Kidney epithelial cell (primary cell): ENCODE measurements around the gene GALNT4. TPM values are rescaled to one million over a fixed set of nuclear protein-coding genes. Genes with fewer than 3 reads are reported as not detected.

Experiments
- DNase-seq: peaks from one replicate; pipeline ENCODE4 v3.0.0-alpha.2; 2010; ENCODE audit warnings: low read depth
- H3K27me3 ChIP-seq: 2 replicates; pipeline ENCODE4 v1.6.0; 2011; ENCODE audit warnings: low read length; ENCODE audit not compliant: control insufficient read depth, insufficient read depth
- H3K36me3 ChIP-seq: 2 replicates; pipeline ENCODE4 v1.5.1; 2011; ENCODE audit warnings: low read length; ENCODE audit not compliant: control insufficient read depth, insufficient read depth
- H3K4me3 ChIP-seq: 2 replicates; pipeline ENCODE4 v1.5.1; 2011; ENCODE audit warnings: low read depth, mild to moderate bottlenecking, control low read depth, low read length
- CTCF ChIP-seq: IDR thresholded peaks from 2 replicates; pipeline ENCODE4 v1.5.1; 2011; ENCODE audit warnings: mild to moderate bottlenecking, moderate library complexity, low read length, control low read depth, inconsistent platforms; ENCODE audit not compliant: insufficient read depth, poor library complexity, severe bottlenecking
- total RNA-seq: library from RNA; depleted of rRNA; stranded (reverse); fragments of >200 nt; gene quantifications from 2 replicates; pipeline ENCODE4 v1.2.3, GENCODE V29; 2015

Gene GALNT4
- total RNA-seq, 1 donor from 2014 or later: 4.1 TPM

DNA sequence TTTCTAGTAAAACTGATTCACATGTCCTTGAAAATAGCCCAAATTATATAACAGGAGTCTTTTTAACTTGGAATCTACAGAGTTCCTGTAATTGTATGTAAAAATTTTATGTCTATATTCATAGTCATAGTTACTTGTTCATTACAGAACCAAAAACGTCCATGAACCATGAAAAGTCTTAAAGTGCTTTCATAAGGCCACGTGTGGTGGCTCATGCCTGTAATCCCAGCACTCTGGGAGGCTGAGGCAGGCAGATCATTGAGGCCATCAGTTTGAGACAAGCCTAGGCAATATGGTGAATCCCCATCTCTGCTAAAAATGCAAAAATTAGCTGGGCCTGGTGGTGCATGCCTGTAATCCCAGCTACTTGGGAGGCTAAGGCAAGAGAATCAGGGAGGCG is 48.4 kb downstream of the GALNT4 start:
- no peaks in the 10 kb centered on the region for H3K27me3 ChIP-seq
- DNase-seq: no peak
- no peak for TF ChIP-seq CTCF
- no peak overlapping the region for H3K4me3 ChIP-seq
- H3K36me3 ChIP-seq: no peaks in the 10 kb centered on the region

- H3K27me3 ChIP-seq: no peaks in the 10 kb centered on the region
- no peak overlapping the region for H3K4me3 ChIP-seq
- H3K36me3 ChIP-seq: no peaks in the 10 kb centered on the region
- DNase-seq: no peak
- TF ChIP-seq CTCF: no peak
Measured at GRCh38 chr12:89475203-89475990, 49.2 kb downstream of the GALNT4 start.

DNA sequence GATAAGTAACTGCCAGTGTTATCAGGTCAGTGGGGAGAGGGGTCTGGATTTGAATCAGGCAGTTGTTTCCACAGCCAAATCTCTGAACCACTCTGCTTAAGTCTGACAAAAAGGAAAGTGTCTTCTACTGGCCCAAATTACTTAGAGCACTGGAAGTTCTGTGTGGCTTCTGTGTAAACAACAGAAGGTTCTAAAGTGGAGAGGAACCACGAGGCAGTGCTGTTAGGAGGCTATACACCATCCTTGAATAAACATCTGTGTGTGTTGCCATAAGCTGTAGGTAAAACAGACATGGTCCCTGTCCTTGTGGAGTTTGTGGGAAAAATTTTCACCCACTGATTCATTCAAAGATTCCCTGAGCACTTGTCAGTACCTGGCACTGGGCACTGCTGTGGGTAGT is 50.0 kb downstream of the GALNT4 start:
- Histone ChIP-seq H3K27me3 (no peaks in the 10 kb centered on the region), H3K4me3 (no peak overlapping the region), H3K36me3 (no peaks in the 10 kb centered on the region)
- DNase-seq: no peak
- TF ChIP-seq CTCF: no peak

Other genes starting within 250 kb of the GALNT4 start
- gene DUSP6, start 172.3 kb downstream of the GALNT4 start, total RNA-seq: 43.1 and 64.5 TPM in 2 replicates
- 18.4 and 22.7 TPM in 2 replicates for gene POC1B, start 1.3 kb upstream of the GALNT4 start, total RNA-seq
- gene ATP2B1, start 184.0 kb upstream of the GALNT4 start, total RNA-seq: 36.3 and 45.9 TPM in 2 replicates